ENCODE results near the gene CDHR2. TPM values are rescaled to one million over a fixed set of nuclear protein-coding genes. Genes with fewer than 3 reads are reported as not detected.

Gene CDHR2
- total RNA-seq, 4 donors from 2014 or later = 0.07 to 0.27 (median 0.20) TPM; not detected in 1

GRCh38 chr5:176620333-176620981, 71.3 kb downstream of the CDHR2 start:
- Histone ChIP-seq H3K4me1 (peaks cover 27% of the 10 kb centered on the region in 2 donors), H3K36me3 (no peaks in the 10 kb centered on the region), H3K9me3 (no peaks in the 10 kb centered on the region), H3K4me3 (peak overlapping the region in 2 of 4 donors; percentile 14 to 40), H3K27ac (no peak overlapping the region), H3K27me3 (peaks cover 22 to 34% (median 32%) of the 10 kb centered on the region in 3 donors)
- in situ Hi-C loops (cut with MboI; ENCODE audit: low sequenced_read_pairs in 4 of 4) (no loop called here), intact Hi-C loops (cut with DNase I; ENCODE audit: low total_unique reads) (no loop called here)
- peak in 1 of 2 donors; percentile 25 for DNase-seq
- TF ChIP-seq CTCF (IDR thresholded peaks at IDR 0.05 in 4 of 5, conservative IDR thresholded peaks at IDR 0.05 in 1 of 5) (no peak), POLR2A (IDR thresholded peaks at IDR 0.05) (no peak)
- peak in 1 of 2 donors; percentile 51 for ATAC-seq

DNA sequence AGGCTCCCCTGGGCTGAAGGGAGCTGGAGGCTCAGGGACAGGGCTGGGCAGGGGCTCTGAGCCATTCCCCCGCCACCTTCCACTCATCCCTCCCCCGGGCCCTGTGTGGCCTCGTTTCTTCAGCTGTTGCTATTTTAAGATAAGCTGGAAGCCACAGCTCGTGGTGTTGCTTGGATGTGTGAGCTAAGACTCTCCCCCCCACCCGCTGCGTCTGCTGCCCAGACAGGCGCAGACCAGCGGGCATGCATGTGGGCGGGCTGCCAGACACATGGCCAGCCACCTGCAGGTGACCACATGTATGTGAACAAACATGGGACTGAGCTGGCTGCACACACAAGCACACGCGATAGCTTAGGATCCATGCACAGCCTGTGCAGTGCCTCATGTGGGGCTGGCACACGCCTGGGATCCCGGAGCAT, 72.5 kb downstream of the CDHR2 start:
- intact Hi-C loops (cut with DNase I; ENCODE audit: low total_unique reads) (no loop called here), in situ Hi-C loops (cut with MboI; ENCODE audit: low sequenced_read_pairs in 4 of 4) (no loop called here)
- peaks cover 27% of the 10 kb centered on the region in 2 donors for H3K4me1 ChIP-seq
- ATAC-seq (peak; percentile 62 to 91), DNase-seq (peak; percentile 36 to 45)
- H3K9me3 ChIP-seq = no peaks in the 10 kb centered on the region
- no peaks in the 10 kb centered on the region for H3K36me3 ChIP-seq
- peaks cover 22 to 34% (median 32%) of the 10 kb centered on the region in 3 donors for H3K27me3 ChIP-seq
- no peak overlapping the region for H3K4me3 ChIP-seq
- TF ChIP-seq POLR2A (IDR thresholded peaks at IDR 0.05) (peak in 1 of 2 donors; percentile 37), CTCF (IDR thresholded peaks at IDR 0.05 in 4 of 5, conservative IDR thresholded peaks at IDR 0.05 in 1 of 5) (no peak)
- peak overlapping the region in 2 of 4 donors; percentile 25 to 47 for H3K27ac ChIP-seq

DNA sequence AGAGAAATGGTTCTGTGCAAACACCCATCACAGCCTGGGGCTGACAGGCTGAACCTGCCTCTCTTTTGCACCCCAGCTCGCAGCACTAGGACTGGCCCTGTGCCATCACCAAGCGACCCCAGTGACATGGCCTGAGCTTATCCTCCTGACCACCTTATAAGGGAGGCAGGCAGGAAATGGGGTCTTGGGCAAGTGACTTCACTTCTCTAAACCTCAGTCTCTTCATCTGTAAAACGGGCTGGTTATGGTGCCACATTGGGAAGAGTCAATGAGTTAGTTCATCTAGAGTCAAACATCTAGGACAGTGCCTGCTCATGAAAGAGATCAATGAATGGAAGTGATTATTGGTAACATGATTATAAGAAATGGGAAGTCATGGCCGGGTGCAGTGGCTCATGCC, 75.0 kb downstream of the CDHR2 start:
- H3K9me3 ChIP-seq = no peaks in the 10 kb centered on the region
- peaks cover 26 to 27% of the 10 kb centered on the region in 2 donors for H3K4me1 ChIP-seq
- ATAC-seq (no peak), DNase-seq (no peak)
- H3K36me3 ChIP-seq = no peaks in the 10 kb centered on the region
- in situ Hi-C loops (cut with MboI; ENCODE audit: low sequenced_read_pairs in 4 of 4) (no loop called here), intact Hi-C loops (cut with DNase I; ENCODE audit: low total_unique reads) (no loop called here)
- no peak for TF ChIP-seq POLR2A (IDR thresholded peaks at IDR 0.05)
- no peak for TF ChIP-seq CTCF (IDR thresholded peaks at IDR 0.05 in 4 of 5, conservative IDR thresholded peaks at IDR 0.05 in 1 of 5)
- H3K27ac ChIP-seq = no peak overlapping the region
- H3K27me3 ChIP-seq = peaks cover 21 to 40% (median 30%) of the 10 kb centered on the region in 3 donors
- H3K4me3 ChIP-seq = no peak overlapping the region

- in situ Hi-C loops (cut with MboI; ENCODE audit: low sequenced_read_pairs in 4 of 4) = no loop called here
- no peak overlapping the region for H3K27ac ChIP-seq
- peaks cover 21 to 40% (median 30%) of the 10 kb centered on the region in 3 donors for H3K27me3 ChIP-seq
- H3K9me3 ChIP-seq = no peaks in the 10 kb centered on the region
- H3K4me1 ChIP-seq = peaks cover 21 to 26% of the 10 kb centered on the region in 2 donors
- intact Hi-C loops (cut with DNase I; ENCODE audit: low total_unique reads) = no loop called here
- no peak for ATAC-seq
- no peak for TF ChIP-seq CTCF (IDR thresholded peaks at IDR 0.05 in 4 of 5, conservative IDR thresholded peaks at IDR 0.05 in 1 of 5)
- TF ChIP-seq POLR2A (IDR thresholded peaks at IDR 0.05) = no peak
- H3K36me3 ChIP-seq = no peaks in the 10 kb centered on the region
- no peak overlapping the region for H3K4me3 ChIP-seq
- DNase-seq = no peak
These were observed 75.8 kb downstream of the CDHR2 start for GRCh38 chr5:176624938-176625337.

Measured in gastrocnemius medialis (tissue), 4 donors.